ENCODE measurements around the gene TFF1.

Gene TFF1

DNA sequence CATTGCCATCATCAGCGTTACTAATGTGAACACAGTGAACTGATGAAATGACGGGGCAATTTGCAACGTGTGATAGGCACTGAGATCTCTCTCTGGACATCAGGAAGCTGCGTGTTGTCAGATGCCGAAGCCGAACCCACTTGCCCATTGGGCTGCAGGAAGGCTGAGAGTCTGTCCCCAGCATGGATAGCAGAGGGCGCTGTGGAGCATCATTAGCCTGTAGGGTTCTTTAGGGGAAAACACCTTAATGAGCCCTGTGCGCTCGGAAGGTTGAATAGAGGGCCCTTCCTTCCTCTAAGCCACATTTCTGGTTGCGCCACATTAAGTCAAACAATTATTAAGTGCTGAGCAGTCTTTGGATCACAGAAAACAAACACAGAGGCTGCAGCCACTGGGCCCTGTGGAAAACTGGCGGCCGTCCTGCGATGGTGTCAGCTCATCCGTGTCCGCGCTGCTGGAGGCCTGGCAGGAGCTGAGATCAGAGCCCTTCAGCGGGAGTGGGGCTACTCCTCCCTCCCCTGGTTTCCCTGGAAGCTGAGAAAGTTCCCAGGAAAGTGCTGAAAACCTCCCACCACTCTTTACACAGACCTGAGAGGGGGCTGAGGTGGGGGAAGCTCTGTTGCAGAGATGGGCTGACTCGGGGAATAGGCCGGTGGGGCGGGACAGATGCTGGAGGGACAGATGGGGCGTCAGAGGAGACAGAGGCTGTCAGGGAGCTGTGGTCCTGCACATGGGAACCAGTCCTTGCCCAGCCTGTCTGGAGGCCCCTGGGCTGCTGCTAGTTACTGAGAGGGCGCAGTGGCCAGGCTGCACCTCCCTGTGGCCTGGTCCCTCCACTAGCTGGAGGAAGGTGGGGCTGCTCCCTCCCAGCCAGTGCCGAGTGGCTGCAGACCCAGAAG is 28.3 kb downstream of the TFF1 start:
- TF ChIP-seq, protein P1, sequence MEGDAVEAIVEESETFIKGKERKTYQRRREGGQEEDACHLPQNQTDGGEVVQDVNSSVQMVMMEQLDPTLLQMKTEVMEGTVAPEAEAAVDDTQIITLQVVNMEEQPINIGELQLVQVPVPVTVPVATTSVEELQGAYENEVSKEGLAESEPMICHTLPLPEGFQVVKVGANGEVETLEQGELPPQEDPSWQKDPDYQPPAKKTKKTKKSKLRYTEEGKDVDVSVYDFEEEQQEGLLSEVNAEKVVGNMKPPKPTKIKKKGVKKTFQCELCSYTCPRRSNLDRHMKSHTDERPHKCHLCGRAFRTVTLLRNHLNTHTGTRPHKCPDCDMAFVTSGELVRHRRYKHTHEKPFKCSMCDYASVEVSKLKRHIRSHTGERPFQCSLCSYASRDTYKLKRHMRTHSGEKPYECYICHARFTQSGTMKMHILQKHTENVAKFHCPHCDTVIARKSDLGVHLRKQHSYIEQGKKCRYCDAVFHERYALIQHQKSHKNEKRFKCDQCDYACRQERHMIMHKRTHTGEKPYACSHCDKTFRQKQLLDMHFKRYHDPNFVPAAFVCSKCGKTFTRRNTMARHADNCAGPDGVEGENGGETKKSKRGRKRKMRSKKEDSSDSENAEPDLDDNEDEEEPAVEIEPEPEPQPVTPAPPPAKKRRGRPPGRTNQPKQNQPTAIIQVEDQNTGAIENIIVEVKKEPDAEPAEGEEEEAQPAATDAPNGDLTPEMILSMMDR (IDR thresholded peaks at IDR 0.05), result peak; percentile 70
- Mint-ChIP-seq H3K9me3 (no peaks in the 10 kb centered on the region), H3K27ac (peak overlapping the region; percentile 88), H3K4me1 (peaks cover 44% of the 10 kb centered on the region), H3K4me3 (peak overlapping the region; percentile 62), H3K27me3 (ENCODE audit: low read depth, poor library complexity) (no peaks in the 10 kb centered on the region), H3K36me3 (ENCODE audit: low read depth) (no peaks in the 10 kb centered on the region)
- peak; percentile 81 for DNase-seq

DNA sequence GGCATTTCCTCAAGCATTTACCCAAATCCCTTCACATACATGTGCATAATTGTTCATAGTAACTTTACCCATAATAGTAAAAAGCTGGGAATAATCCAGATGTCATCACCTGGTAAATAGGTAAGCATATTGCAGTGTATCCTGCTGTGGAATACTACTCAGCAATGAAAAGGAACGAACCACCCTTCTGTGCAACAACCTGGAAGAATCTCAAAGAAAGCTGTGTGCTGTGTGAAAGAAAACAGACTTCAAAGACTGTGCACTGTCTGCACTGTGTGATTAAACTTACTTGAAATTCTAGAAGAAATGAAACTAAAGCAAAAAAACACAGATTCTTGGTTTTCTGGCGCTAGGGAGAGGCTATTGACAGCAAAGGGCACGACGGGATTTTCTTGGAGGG is 29.1 kb downstream of the TFF1 start:
- DNase-seq, result no peak
- H3K27ac Mint-ChIP-seq, result no peak overlapping the region
- peaks cover 49% of the 10 kb centered on the region for H3K4me1 Mint-ChIP-seq
- H3K4me3 Mint-ChIP-seq, result no peak overlapping the region
- TF ChIP-seq, protein P1 (IDR thresholded peaks at IDR 0.05), result no peak
- H3K9me3 Mint-ChIP-seq, result peaks cover 6% of the 10 kb centered on the region
- no peaks in the 10 kb centered on the region for H3K36me3 Mint-ChIP-seq (ENCODE audit: low read depth)
- no peaks in the 10 kb centered on the region for H3K27me3 Mint-ChIP-seq (ENCODE audit: low read depth, poor library complexity)

DNA sequence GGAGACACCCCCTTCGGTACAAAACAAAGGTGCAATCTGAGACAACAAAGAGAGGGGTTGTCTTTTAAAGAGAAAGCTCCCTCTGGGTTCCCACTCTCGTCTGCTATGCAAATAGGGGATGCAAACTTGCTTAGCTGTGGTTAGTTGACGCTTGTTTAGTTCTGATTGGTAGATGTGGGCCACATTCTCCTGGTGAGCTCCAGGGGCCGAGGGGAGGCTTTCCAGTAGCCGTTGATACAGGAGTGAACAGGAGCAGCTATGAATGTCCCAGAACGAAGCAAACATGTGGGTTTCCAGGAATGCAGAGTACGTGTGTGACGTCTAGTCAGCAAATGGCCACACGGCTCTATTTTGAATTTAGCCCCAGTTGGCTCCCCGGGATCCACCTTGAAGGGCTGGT is 30.3 kb downstream of the TFF1 start:
- H3K4me1 Mint-ChIP-seq, result peaks cover 49% of the 10 kb centered on the region
- H3K27ac Mint-ChIP-seq, result no peak overlapping the region
- H3K9me3 Mint-ChIP-seq, result peaks cover 18% of the 10 kb centered on the region
- peaks cover 5% of the 10 kb centered on the region for H3K27me3 Mint-ChIP-seq (ENCODE audit: low read depth, poor library complexity)
- H3K36me3 Mint-ChIP-seq (ENCODE audit: low read depth), result no peaks in the 10 kb centered on the region
- peak overlapping the region; percentile 45 for H3K4me3 Mint-ChIP-seq
- DNase-seq, result no peak
- TF ChIP-seq, protein P1 (IDR thresholded peaks at IDR 0.05), result no peak

DNA sequence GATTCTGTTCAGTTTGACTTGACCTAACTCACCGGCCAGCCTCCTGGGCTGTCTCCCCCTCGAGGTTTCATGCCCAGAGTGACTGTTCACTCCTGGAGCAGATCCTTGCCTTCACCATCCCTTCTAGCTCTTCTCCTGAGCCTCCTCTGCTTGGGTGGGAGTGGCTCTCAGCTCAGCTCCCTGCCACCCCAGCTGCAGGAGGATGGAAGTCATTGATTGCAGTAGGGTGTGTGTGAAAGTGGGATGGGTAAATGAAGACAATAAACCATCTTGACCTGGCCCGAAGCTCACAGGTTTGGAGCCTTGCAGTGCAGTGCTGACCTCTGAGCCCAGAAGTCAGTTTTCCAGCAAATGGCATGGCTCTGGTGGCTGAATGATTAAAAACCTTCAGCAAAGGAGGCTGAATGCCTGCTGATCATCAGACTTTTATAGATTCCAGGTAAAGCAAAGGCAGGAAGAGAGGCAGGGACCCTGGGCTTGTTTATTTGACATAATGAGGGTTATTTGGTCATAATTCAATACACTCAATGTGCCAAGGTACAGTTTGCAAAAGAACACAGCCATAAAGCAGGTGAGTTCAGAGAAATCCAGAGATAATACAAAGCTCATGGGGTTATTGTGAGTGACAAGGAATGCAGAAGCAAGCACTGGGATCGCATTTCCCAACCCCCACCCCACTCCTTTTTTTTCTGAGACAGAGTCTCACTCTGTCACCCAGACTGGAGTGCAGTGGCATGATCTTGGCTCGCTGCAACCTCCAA is 33.6 kb downstream of the TFF1 start:
- DNase-seq, result no peak
- Mint-ChIP-seq H3K4me1 (peaks cover 23% of the 10 kb centered on the region), H3K4me3 (no peak overlapping the region), H3K27me3 (ENCODE audit: low read depth, poor library complexity) (peaks cover 6% of the 10 kb centered on the region), H3K9me3 (peaks cover 36% of the 10 kb centered on the region), H3K36me3 (ENCODE audit: low read depth) (peaks cover 8% of the 10 kb centered on the region), H3K27ac (no peak overlapping the region)
- TF ChIP-seq, protein P1 (IDR thresholded peaks at IDR 0.05), result no peak

DNA sequence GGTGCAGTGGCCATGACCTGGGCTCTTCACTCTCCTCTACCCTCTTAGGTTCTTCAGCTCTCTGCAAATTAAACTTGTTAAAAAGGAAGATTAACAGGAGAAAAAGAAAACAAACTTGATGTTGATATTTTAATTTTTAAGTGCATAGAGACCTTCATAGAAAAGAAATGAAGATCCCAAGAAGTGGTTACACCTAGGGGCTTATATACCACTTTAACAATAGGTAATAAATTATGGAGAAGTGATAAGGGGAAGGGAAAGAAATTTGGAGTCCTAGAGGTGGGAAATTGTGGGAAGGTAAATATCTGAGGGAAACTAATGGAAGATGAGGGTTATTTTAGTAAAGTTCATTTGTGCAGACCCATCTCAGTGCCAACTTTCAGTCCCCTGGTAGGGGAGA is 34.7 kb downstream of the TFF1 start:
- peaks cover 7% of the 10 kb centered on the region for H3K27me3 Mint-ChIP-seq (ENCODE audit: low read depth, poor library complexity)

More for the DNA sequence above, 34.7 kb downstream of the TFF1 start:
- Mint-ChIP-seq H3K9me3 (peaks cover 36% of the 10 kb centered on the region), H3K27ac (no peak overlapping the region), H3K4me1 (peaks cover 17% of the 10 kb centered on the region), H3K4me3 (no peak overlapping the region), H3K36me3 (ENCODE audit: low read depth) (peaks cover 8% of the 10 kb centered on the region)
- DNase-seq, result no peak
- TF ChIP-seq, protein P1 (IDR thresholded peaks at IDR 0.05), result no peak

All from nephron progenitor cell (in vitro differentiated cells).